Glutamatergic neuron (in vitro differentiated cells): Measurements from ENCODE around the gene TLE2. TPM values are rescaled to one million over a fixed set of nuclear protein-coding genes. Genes with fewer than 3 reads are reported as not detected.

Source experiments
- DNase-seq: peaks from one replicate; pipeline ENCODE4 v3.0.0; 2022
- H3K27ac Mint-ChIP-seq: one replicate; pipeline ENCODE4 v1.8.0; 2020; ENCODE audit warnings: mild to moderate bottlenecking, mixed read lengths, inconsistent platforms; ENCODE audit not compliant: unreplicated experiment
- H3K27me3 Mint-ChIP-seq: one replicate; pipeline ENCODE4 v1.8.0; 2020; ENCODE audit warnings: mild to moderate bottlenecking, moderate library complexity, mixed read lengths, inconsistent platforms; ENCODE audit not compliant: unreplicated experiment
- H3K36me3 Mint-ChIP-seq: one replicate; pipeline ENCODE4 v1.8.0; 2020; ENCODE audit warnings: mild to moderate bottlenecking, mixed read lengths, inconsistent platforms; ENCODE audit not compliant: unreplicated experiment
- H3K4me1 Mint-ChIP-seq: one replicate; pipeline ENCODE4 v1.8.0; 2020; ENCODE audit warnings: mild to moderate bottlenecking, low read depth, mixed read lengths, inconsistent platforms; ENCODE audit not compliant: unreplicated experiment
- H3K4me3 Mint-ChIP-seq: one replicate; pipeline ENCODE4 v1.8.0; 2020; ENCODE audit warnings: mild to moderate bottlenecking, mixed read lengths, inconsistent platforms; ENCODE audit not compliant: unreplicated experiment
- H3K9me3 Mint-ChIP-seq: one replicate; pipeline ENCODE4 v1.8.0; 2020; ENCODE audit warnings: mild to moderate bottlenecking, moderate library complexity, mixed read lengths, inconsistent platforms; ENCODE audit not compliant: unreplicated experiment
- total RNA-seq: library from RNA; stranded (reverse); fragmentation: NEBNext Ultra II Directional; extraction: Animal tissue kit (Norgen Biotek cat#: 25700); gene quantifications from one replicate; pipeline ENCODE4 v1.2.1, GENCODE V29; 2021; ENCODE audit not compliant: unreplicated experiment
- TF ChIP-seq, protein P1 (sequence below): fragments of 200-600 bp; sonication (generic); IDR thresholded peaks from one replicate; pipeline ENCODE4 v1.5.0; 2021; ENCODE audit not compliant: partially characterized antibody, unreplicated experiment

TLE2 gene
- total RNA-seq, 1 donor from 2014 or later = not detected

DNA sequence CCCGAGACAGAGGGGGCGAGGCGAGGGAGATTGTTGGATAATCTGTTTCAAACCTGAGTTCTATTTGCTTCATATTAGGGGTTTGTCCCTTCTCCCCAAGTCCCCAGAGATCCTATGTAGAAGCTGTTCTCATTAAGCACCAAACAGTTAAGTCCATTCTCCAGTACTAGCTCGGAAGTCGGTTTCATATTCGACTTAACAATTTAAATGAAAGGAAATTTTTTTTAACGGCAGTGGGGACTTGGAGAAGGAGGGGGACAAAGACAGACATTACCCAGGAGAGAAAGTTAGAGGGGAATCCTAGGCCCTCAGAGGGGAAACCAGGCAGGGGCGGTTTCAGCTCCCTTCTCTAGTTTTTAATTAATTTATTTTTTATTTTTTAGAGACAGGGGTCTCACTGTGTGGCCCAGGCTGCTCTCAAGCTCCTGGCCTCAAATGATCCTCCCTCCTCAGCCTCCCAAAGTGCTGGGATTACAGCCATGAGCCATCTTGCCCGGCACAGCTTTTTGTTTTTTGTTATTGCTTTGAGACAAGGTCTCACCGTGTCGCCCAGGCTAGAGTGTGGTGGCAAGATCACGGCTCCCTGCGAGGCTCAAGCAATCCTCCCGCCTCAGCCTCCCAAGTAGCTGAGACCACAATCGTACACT, 13.7 kb upstream of the TLE2 start:
- peaks cover 7% of the 10 kb centered on the region for H3K4me1 Mint-ChIP-seq
- no peaks in the 10 kb centered on the region for H3K36me3 Mint-ChIP-seq
- TF ChIP-seq, protein P1, sequence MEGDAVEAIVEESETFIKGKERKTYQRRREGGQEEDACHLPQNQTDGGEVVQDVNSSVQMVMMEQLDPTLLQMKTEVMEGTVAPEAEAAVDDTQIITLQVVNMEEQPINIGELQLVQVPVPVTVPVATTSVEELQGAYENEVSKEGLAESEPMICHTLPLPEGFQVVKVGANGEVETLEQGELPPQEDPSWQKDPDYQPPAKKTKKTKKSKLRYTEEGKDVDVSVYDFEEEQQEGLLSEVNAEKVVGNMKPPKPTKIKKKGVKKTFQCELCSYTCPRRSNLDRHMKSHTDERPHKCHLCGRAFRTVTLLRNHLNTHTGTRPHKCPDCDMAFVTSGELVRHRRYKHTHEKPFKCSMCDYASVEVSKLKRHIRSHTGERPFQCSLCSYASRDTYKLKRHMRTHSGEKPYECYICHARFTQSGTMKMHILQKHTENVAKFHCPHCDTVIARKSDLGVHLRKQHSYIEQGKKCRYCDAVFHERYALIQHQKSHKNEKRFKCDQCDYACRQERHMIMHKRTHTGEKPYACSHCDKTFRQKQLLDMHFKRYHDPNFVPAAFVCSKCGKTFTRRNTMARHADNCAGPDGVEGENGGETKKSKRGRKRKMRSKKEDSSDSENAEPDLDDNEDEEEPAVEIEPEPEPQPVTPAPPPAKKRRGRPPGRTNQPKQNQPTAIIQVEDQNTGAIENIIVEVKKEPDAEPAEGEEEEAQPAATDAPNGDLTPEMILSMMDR = no peak
- peaks cover 3% of the 10 kb centered on the region for H3K9me3 Mint-ChIP-seq
- no peak for DNase-seq
- H3K27ac Mint-ChIP-seq = no peak overlapping the region
- H3K4me3 Mint-ChIP-seq = peak overlapping the region; percentile 26
- H3K27me3 Mint-ChIP-seq = peaks cover 25% of the 10 kb centered on the region

DNA sequence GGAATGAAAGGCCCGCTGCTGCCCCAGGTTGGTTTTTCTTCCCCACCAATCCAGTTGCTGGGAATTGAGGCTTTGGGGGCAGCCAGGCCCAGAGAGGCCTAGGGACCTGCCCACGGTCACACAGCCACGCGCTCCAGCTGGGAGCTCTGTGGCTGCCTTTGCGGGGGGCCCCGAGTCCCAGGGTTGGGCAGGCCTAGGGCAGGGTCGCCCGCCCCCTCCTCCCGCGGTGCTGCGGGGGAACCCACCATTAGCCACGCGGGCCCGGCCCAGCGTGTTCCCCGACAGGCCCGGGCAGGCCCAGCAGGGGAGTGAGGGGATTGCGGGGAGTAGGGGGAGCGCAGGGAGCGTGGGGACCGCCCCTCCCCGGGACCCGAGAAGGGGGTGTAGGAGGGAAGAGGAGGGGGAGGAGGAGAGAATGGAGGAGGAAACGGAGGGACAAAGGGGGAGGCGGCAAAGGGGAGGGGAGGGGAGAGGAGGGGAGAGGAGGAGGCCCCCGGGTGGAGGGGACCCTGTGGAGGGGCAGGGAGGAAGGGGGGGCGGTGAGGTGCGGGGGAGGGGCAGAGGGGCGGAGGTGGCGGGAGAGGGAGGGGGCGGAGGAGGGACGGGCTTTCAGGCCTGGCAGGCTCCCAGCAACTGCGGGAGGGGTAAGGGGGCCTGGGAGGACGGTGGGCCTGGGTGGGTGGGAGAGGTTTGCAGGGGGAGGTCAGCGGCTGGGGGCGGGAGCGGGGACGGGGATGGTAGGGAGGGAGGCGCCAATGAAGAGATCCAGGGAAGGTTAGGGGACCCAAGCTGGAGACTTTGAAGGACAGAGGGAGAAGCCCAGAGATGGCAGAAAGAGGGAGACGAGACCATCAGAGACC, 12.9 kb upstream of the TLE2 start:
- Mint-ChIP-seq H3K36me3 (no peaks in the 10 kb centered on the region), H3K4me3 (peak overlapping the region; percentile 26), H3K27me3 (peaks cover 22% of the 10 kb centered on the region), H3K27ac (no peak overlapping the region), H3K9me3 (peaks cover 1% of the 10 kb centered on the region), H3K4me1 (peaks cover 4% of the 10 kb centered on the region)
- TF ChIP-seq, protein P1 = no peak
- DNase-seq = no peak

DNA sequence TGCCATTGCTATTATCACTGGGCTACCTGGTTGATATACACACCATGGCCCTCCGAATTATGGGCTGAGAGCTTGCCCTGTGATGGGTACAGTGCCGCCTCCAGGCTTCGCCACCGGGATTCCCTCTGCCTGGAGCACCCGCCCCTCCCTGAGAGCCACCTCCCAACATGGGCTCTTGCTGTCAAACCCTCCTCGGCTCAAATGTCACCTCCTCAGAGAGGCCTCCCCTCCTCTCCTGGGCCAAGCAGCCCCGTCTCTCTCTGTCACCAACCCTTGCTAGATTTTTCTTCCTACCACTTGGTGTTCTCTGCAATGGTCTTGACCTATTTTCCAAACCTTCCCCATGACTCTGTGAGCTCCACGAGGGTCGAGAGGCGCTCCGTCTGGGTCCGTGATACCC, 12.2 kb upstream of the TLE2 start:
- H3K27ac Mint-ChIP-seq = no peak overlapping the region

DNA sequence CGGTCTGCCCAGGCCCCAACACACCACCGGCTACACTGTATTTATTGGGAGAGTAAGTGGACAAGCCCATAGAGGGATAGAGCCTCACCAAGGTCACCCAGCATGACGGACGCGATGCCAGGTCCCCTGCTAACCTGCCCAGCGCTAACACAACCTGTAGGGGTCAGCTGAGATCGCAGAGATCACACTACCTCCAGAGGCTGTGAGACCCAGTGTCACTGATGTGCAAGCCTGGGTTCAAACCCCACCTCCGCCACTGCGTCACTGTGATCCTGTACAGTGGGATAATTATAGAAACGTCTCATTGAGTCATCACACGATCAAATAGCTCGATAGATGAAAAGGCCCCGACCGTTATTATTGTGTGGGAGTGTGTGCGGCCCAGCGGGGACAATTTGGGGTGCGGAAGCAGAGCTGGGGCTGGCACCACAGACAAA, 10.6 kb upstream of the TLE2 start:
- TF ChIP-seq, protein P1 = no peak
- no peak for DNase-seq
- Mint-ChIP-seq H3K36me3 (no peaks in the 10 kb centered on the region), H3K9me3 (peaks cover 4% of the 10 kb centered on the region), H3K4me3 (no peak overlapping the region), H3K27me3 (peaks cover 35% of the 10 kb centered on the region), H3K4me1 (peaks cover 11% of the 10 kb centered on the region), H3K27ac (no peak overlapping the region)

More for the DNA sequence above, 12.2 kb upstream of the TLE2 start:
- H3K4me3 Mint-ChIP-seq = no peak overlapping the region
- H3K9me3 Mint-ChIP-seq = peaks cover 1% of the 10 kb centered on the region
- peaks cover 4% of the 10 kb centered on the region for H3K4me1 Mint-ChIP-seq
- TF ChIP-seq, protein P1 = no peak
- H3K27me3 Mint-ChIP-seq = peaks cover 26% of the 10 kb centered on the region
- H3K36me3 Mint-ChIP-seq = no peaks in the 10 kb centered on the region
- no peak for DNase-seq

DNA sequence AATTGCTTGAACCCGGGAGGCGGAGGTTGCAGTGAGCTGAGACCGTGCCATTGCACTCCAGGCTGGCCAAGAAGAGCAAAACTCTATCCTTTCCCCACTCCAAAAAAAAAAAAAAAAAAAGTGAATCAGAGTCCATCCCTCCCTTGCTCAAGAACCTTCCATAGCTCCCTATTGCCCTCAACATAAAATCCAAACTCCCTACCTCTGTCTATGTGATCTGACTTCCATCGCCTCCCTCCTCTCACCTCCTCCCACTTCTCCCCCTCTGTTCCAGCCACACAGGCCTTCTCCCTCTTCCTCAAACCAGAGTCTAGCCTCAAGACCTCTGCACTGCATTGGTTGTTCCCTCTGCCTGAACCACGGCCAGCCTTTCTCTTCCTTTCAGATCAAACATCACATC, 10.0 kb upstream of the TLE2 start:
- TF ChIP-seq, protein P1 = no peak
- H3K9me3 Mint-ChIP-seq = peaks cover 7% of the 10 kb centered on the region
- H3K36me3 Mint-ChIP-seq = no peaks in the 10 kb centered on the region
- peaks cover 38% of the 10 kb centered on the region for H3K27me3 Mint-ChIP-seq
- H3K27ac Mint-ChIP-seq = no peak overlapping the region
- DNase-seq = no peak
- no peak overlapping the region for H3K4me3 Mint-ChIP-seq
- H3K4me1 Mint-ChIP-seq = peaks cover 14% of the 10 kb centered on the region
